Stimulated activated CD4-positive, alpha-beta T cell treated with anti-CD3 and anti-CD28 coated beads, Interleukin-15, amount 100 ng/mL, for 1 hour (primary cell): Measurements from ENCODE around the gene ZC3H12C.
"Not testable (repeated sequence)": the region's sequence is repeated elsewhere in the genome, so short reads cannot be mapped to it uniquely, and the experiment has no call there.

ENCODE experiments used
- DNase-seq, 2 donors: peaks; one replicate each; pipeline ENCODE4 v3.0.0-alpha.2; 2020; ENCODE audit warnings: low read depth in 1 of 2, low spot score in 1 of 2

ZC3H12C gene

DNA sequence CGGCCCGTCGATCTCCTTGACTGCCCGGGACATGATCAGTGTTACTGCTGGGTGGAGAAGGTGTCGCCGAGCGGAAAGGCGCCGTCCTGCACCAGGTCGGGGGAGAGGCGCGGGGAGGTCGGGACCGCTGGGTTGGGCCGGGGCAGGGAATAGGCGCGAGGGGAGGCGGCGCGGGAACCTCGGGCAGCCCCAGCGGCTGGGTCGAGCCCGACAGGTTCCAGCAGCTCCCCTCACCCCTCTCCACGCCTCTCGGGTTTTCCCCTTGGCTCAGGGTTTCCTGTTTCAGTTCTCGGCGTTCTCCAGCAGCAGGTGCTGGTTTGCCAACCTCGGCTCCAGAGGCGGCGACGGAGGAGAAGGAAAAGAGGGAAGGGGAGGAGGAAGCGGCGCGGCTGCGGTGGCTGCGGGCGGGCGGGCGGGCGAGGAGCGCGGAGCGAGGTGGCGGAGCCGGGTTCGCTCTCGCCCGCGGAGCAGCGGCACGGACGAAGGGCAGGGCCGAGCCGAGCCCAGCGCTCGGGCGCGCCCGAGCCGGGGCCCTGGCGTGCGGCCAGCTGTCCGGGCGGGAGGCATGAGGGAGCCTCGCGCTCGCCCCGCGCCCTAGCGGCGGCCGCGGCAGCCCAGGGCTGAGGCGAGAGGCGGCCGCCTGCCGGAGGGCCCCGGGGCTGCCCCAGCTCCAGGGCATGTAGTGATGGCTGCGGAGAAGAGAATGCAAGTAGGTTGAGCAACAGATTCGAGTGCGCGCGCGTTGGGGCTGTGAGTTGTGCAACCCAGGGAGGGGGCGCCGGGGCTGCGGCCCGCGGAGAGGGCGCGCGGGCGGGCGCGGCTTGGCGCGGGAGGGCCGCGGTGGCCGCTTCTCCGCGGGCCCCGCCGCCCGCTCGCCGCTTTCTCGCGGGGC lies at the start of gene ZC3H12C:
Gene ZC3H12C (plus strand): TSS at position 878 of the 892 bp plus-strand sequence. CDS start 20 bp downstream, outside the sequence.
- DNase-seq, result no peak

GRCh38 chr11:110044226-110044968 lies 48.8 kb upstream of the ZC3H12C start:
- DNase-seq, result no peak

DNA sequence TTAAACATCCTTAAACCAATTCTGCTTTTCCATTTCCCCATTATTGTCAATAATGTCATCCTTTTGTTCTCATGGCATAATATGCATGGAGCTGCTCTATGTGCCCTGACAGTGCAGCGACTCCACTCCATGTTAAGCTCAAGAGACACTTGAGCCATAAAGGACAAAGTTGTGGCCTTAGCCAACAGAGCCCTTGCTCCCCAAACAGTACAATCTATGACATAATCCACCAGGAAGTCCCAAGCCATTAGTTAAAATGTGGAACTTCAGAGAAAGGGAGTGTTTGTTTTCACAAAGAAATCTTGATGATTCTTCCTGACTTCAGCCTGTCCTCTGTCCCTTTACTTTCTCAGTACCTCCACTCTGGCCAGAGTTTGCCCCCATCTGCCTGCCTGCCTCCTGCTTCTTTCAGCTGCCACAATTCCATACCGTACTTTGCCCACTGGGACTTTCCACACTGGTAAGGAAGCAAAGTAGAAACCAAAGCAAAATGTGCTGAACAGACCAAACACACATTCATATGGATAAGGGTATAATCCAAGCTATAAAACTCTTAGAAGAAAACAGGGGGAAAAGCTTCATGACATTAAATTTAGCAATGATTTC lies 46.3 kb upstream of the ZC3H12C start:
- DNase-seq, result no peak

DNA sequence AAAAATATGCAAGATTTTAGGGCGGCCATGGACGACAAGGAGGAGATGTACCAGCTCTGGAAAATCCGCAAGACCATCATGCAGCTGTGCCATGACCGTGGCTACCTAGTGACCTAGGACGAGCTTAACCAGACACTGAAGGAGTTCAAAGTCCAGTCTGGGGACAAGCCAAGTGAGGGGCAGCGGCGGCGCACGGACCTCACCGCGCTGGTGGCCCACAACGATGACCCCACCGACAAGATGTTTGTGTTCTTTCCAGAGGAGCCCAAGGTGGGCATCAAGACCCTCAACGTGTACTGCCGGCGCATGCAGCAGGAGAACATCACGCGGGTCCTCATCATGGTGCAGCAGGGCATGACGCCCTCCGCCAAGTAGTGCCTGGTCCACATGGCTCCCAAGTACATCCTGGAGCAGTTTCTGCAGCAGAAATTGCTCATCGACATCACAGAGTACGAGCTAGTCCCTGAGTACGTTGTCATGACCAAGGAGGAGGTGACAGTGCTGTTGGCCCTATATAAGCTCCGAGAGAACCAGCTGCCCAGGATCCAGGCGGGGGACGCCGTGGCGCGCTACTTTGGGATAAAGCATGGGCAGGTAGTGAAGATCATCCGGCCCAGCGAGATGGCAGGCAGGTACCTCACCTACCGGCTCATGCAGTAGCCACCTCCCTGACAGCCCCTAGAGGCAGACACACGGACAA lies 43.5 kb upstream of the ZC3H12C start:
- DNase-seq, result no peak

GRCh38 chr11:110050201-110050506 lies 43.0 kb upstream of the ZC3H12C start:
- DNase-seq, result no peak

- DNase-seq, result no peak
Observed at GRCh38 chr11:110053848-110054414, 39.3 kb upstream of the ZC3H12C start.

- DNase-seq, result no peak
Observed at GRCh38 chr11:110056956-110057355, 36.2 kb upstream of the ZC3H12C start.

DNA sequence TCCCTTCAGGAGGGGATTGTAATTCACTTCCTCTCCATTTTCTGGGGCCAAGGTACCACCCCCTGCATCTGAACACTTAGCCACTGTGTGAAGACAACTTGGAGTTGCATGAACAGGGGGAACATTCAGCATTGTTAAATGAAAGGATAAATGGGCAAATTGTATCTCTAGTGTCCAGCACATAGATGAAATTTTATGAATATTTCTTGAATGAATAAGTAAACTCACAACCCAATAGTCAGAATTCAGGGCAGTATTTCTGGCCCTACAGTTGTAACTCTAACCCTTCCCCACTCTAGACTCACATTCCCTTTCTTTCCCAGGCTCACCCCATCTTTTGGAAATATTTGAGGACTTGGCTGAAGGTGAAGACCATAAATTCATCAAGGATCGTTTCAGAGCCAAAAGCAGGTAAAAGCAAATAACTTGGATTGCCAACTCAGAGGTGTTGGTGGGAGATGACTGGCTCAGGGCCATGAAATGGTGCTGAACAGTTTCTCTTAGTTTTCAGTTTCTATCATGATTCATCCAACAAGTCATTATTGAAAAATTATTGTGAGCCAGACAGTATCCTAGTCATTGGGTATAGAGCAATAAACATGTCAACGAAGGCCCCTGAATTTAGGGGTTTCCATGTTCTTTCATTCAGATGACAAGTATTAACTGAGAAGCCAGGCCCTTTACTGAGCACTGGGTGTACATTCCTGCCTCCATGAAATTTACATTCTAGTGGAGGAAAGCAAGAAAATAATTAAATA lies 33.3 kb upstream of the ZC3H12C start:
- DNase-seq, result no peak

- DNase-seq, result no peak
Observed at GRCh38 chr11:110061296-110061695, 31.9 kb upstream of the ZC3H12C start.

- DNase-seq, result no peak
Observed at GRCh38 chr11:110062247-110062646, 30.9 kb upstream of the ZC3H12C start.

- no peak for DNase-seq
Observed at GRCh38 chr11:110065189-110065588, 28.0 kb upstream of the ZC3H12C start.

DNA sequence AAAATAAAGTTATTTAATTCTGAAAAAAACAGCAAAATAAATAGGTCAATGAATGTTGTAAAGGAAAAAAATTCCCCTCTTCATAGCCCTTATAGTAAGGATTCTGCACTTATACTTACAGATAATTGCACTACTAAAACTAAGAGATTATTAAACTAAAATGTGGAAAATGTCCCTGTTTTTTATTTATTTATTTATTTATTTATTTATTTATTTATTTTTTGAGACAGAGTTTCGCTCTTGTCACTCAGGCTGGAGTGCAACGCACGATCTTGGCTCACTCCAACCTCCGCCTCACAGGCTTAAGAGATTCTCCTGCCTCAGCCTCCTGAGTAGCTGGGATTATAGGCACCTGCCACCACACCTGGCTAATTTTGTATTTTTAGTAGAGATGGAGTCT lies 25.2 kb upstream of the ZC3H12C start:
- DNase-seq, result not testable (repeated sequence)

DNA sequence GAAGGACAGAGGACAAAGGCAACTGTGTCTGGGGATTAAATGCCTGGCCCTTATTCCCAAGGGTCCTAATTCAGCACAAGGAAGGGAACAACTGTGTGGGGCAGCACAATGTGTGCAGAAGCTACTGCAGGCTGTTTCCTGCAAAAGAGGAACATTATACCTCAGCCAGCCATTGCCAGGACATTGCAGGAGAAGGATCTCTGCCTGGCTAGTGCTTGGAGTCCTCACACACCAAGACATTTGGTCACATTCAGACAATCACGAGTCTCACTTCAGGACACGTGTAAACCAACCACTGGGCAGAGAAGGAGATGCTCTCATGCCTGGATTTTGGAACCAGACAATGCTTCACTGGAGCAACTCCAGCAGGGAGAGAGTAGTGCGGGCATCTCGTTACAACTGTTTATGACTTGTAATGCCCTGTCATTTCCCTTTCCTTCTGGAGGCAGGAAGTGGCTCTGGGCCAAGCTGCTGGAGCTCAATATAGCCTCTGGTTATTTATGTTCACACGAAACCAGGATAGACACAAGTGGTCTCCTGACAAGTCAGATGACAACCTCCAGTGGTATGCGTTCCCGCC lies 23.9 kb upstream of the ZC3H12C start:
- DNase-seq, result no peak

- no peak for DNase-seq
Observed at GRCh38 chr11:110070176-110070575, 23.0 kb upstream of the ZC3H12C start.

GRCh38 chr11:110071197-110071596 lies 22.0 kb upstream of the ZC3H12C start:
- no peak for DNase-seq

GRCh38 chr11:110072930-110073329 lies 20.3 kb upstream of the ZC3H12C start:
- no peak for DNase-seq

DNA sequence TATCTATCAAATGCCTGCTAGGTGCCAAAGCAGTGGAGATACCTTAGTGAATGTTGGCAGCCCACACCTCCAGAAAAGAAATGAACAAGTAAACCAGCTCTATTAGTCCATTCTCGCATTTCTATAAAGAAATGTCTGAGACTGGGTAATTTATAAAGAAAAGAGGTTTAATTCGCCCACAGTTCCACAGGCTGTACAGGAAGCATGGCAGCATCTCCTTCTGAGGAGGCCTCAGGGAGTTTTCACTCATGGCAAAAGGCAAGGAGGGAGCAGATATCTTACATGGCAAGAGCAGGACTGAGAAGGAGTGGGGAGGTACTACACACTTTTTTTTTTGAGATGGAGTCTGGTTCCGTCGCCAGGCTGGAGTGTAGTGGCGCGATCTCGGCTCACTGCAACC lies 18.7 kb upstream of the ZC3H12C start:
- DNase-seq, result no peak

- no peak for DNase-seq
Observed at GRCh38 chr11:110075105-110075846, 17.9 kb upstream of the ZC3H12C start.

- no peak for DNase-seq
Observed at GRCh38 chr11:110075847-110076208, 17.4 kb upstream of the ZC3H12C start.
